ENCODE data around the gene ATG13. TPM values are rescaled to one million over a fixed set of nuclear protein-coding genes. Genes with fewer than 3 reads are reported as not detected.

ATG13 gene
- total RNA-seq, 1 experiment from 2014 or later = 69.2 TPM

- Histone ChIP-seq H3K4me1 (ENCODE audit: control insufficient read depth in 1 of 2, insufficient read depth in 2 of 2, low read length in 2 of 2) (peaks cover 12 to 28% of the 10 kb centered on the region in 2 experiments), H3K36me3 (ENCODE audit: control insufficient read depth in 1 of 2, insufficient read depth in 2 of 2, low read length in 2 of 2) (no peaks in the 10 kb centered on the region), H3K4me3 (replicated peaks in 1 of 2; ENCODE audit: low read depth in 1 of 2, low read length in 2 of 2) (peak within 1 kb of the TSS; percentile 64 to 93), H3K9me3 (ENCODE audit: control insufficient read depth in 1 of 2, insufficient read depth in 1 of 2, low read depth in 1 of 2, low read length in 2 of 2) (no peaks in the 10 kb centered on the region), H4K20me1 (ENCODE audit: insufficient read depth) (peaks cover 6% of the 10 kb centered on the region; the same call in 1 of the 2 replicates), H3K9ac (ENCODE audit: low read length) (peak within 1 kb of the TSS; percentile 88), H2AFZ (ENCODE audit: low read depth, low read length, poor library complexity, severe bottlenecking) (peak within 1 kb of the TSS; percentile 92), H3K27ac (ENCODE audit: low read depth, low read length) (peak within 1 kb of the TSS; percentile 61), H3K4me2 (ENCODE audit: low read length) (peak within 1 kb of the TSS; percentile 83), H3K9me2 (ENCODE audit: insufficient read depth) (no peaks in the 10 kb centered on the region), H3K79me2 (ENCODE audit: insufficient read depth, low read length) (peaks cover 50% of the 10 kb centered on the region), H3K27me3 (ENCODE audit: insufficient read depth, low read length) (no peaks in the 10 kb centered on the region)
- ChIA-PET CTCF (interaction anchor here (1.3 kb wide), 1 partner anchor 205 kb away, joined by 3 read pairs; no protein-coding TSS in a partner anchor), RAD21 (ENCODE audit: low non-redundant PET in 1 of 2, low total read pairs in 2 of 2, uncharacterized antibody in 2 of 2, unreplicated experiment in 2 of 2) (interaction anchor here in 1 of 2 experiments (0.7 kb wide), 1 partner anchor 40 kb away, joined by 3 read pairs; no protein-coding TSS in a partner anchor), POLR2A (interaction anchor here (0.9 to 1.2 kb wide), 2 partner anchors 14 to 18 kb away, joined by 3 to 4 read pairs; no protein-coding TSS in a partner anchor)
- TSS peak; percentile 67 for BruUV-seq (replicated peaks)
- ATAC-seq (peak; percentile 89), DNase-seq (ENCODE audit: low read depth, low spot score) (peak; percentile 88)
- intact Hi-C loops (cut with micrococcal nuclease) = loop anchor here (1.0 kb wide), 1 partner anchor 24 kb away; the partner anchor contains the start of genes ATG13 and HARBI1
- no peak for TF ChIP-seq REST (IDR thresholded peaks at IDR 0.05; ENCODE audit: low read depth)
- TF ChIP-seq SRF (IDR thresholded peaks at IDR 0.05; ENCODE audit: low read depth) = peak; percentile 98
- TF ChIP-seq EGR1 (IDR thresholded peaks at IDR 0.05; ENCODE audit: low read depth) = 0 out of 2 replicates have a peak, but pooled peaks have one; percentile 7
- no peak for TF ChIP-seq ATF3 (IDR thresholded peaks at IDR 0.05)
- peak; percentile 47 for TF ChIP-seq POLR2A (IDR thresholded peaks at IDR 0.05; ENCODE audit: borderline replicate concordance, extremely low read depth, insufficient read depth, insufficient read length)
- TF ChIP-seq TCF7L2 (IDR thresholded peaks at IDR 0.05; ENCODE audit: borderline replicate concordance, extremely low read depth, insufficient read depth, insufficient read length) = peak; percentile 77
- TF ChIP-seq ELF1 (IDR thresholded peaks at IDR 0.05; ENCODE audit: borderline replicate concordance, low read depth) = no peak
- no peak for TF ChIP-seq CTCF (IDR thresholded peaks at IDR 0.05 in 2 of 3, conservative IDR thresholded peaks at IDR 0.05 in 1 of 3; ENCODE audit: borderline replicate concordance in 1 of 3, insufficient read depth in 1 of 3, low read depth in 2 of 3, low read length in 2 of 3)
- no peak for TF ChIP-seq EZH2 (IDR thresholded peaks at IDR 0.05)
- no peak for TF ChIP-seq ZNF274 (IDR thresholded peaks at IDR 0.05; ENCODE audit: low read depth, low read length)
- TF ChIP-seq MAX (IDR thresholded peaks at IDR 0.05) = peak; percentile 67; the same call in 1 of the 2 replicates
- peak; percentile 71 for TF ChIP-seq POLR2AphosphoS5 (IDR thresholded peaks at IDR 0.05; ENCODE audit: low read depth, low read length)
- TF ChIP-seq SIN3A (IDR thresholded peaks at IDR 0.05; ENCODE audit: low read depth) = peak; percentile 80; the same call in 1 of the 2 replicates
- TF ChIP-seq YY1 (IDR thresholded peaks at IDR 0.05; ENCODE audit: extremely low read depth, insufficient replicate concordance, low read depth, low read length) = peak; percentile 87
- TF ChIP-seq JUND (IDR thresholded peaks at IDR 0.05) = no peak
- no peak for TF ChIP-seq RAD21 (IDR thresholded peaks at IDR 0.05; ENCODE audit: low read depth)
- TF ChIP-seq CEBPB (IDR thresholded peaks at IDR 0.05; ENCODE audit: low read depth) = no peak; the same call in 1 of the 2 replicates
- peak; percentile 76 for TF ChIP-seq CBX3 (IDR thresholded peaks at IDR 0.05; ENCODE audit: low read depth)
- TF ChIP-seq FOSL1 (IDR thresholded peaks at IDR 0.05; ENCODE audit: low read depth) = no peak
- no peak for TF ChIP-seq EZH2phosphoT487 (IDR thresholded peaks at IDR 0.05; ENCODE audit: borderline replicate concordance)
- peak; percentile 99 for TF ChIP-seq ZFX (IDR thresholded peaks at IDR 0.05)
These were observed 23.6 kb upstream of the ATG13 start, which contains the start of gene AMBRA1 for GRCh38 chr11:46593550-46594373. Gene AMBRA1, minus strand, starts transcription at chr11:46594023. Its CDS starts 45,643 bp downstream, at chr11:46548380.
